ENCODE results near the gene ARHGAP26. TPM values are rescaled to one million over a fixed set of nuclear protein-coding genes. Genes with fewer than 3 reads are reported as not detected.

Gene ARHGAP26
- polyA plus RNA-seq, 6 donors from 2014 or later = 2.4 to 8.7 (median 4.1) TPM

GRCh38 chr5:142866563-142867275 is 96.5 kb downstream of the ARHGAP26 start:
- DNase-seq = peak; percentile 51
- Mint-ChIP-seq H3K36me3 (no peaks in the 10 kb centered on the region), H3K27me3 (peaks cover 0 to 5% (median 0%) of the 10 kb centered on the region in 3 donors), H3K9me3 (no peaks in the 10 kb centered on the region), H3K27ac (peak overlapping the region in 1 of 6 donors; percentile 74), H3K4me3 (no peak overlapping the region), H3K4me1 (peaks cover 6 to 18% (median 13%) of the 10 kb centered on the region in 3 donors)
- ATAC-seq (ENCODE audit: low read depth in 2 of 2) = peak; percentile 72 to 90

GRCh38 chr5:142869886-142870285 is 99.7 kb downstream of the ARHGAP26 start:
- peaks cover 6 to 18% (median 10%) of the 10 kb centered on the region in 3 donors for H3K4me1 Mint-ChIP-seq
- H3K27ac Mint-ChIP-seq = no peak overlapping the region
- H3K27me3 Mint-ChIP-seq = peaks cover 0 to 5% (median 0%) of the 10 kb centered on the region in 3 donors
- no peak for ATAC-seq (ENCODE audit: low read depth in 2 of 2)
- no peaks in the 10 kb centered on the region for H3K36me3 Mint-ChIP-seq
- no peaks in the 10 kb centered on the region for H3K9me3 Mint-ChIP-seq
- H3K4me3 Mint-ChIP-seq = no peak overlapping the region
- no peak for DNase-seq

GRCh38 chr5:142870532-142871362 is 100.6 kb downstream of the ARHGAP26 start:
- no peaks in the 10 kb centered on the region for H3K36me3 Mint-ChIP-seq
- H3K27me3 Mint-ChIP-seq = peaks cover 0 to 5% (median 0%) of the 10 kb centered on the region in 3 donors
- H3K27ac Mint-ChIP-seq = peak overlapping the region in 1 of 6 donors; percentile 47
- no peak for DNase-seq
- peaks cover 6 to 18% (median 10%) of the 10 kb centered on the region in 3 donors for H3K4me1 Mint-ChIP-seq
- no peak overlapping the region for H3K4me3 Mint-ChIP-seq
- H3K9me3 Mint-ChIP-seq = no peaks in the 10 kb centered on the region
- ATAC-seq (ENCODE audit: low read depth in 2 of 2) = no peak

- Mint-ChIP-seq H3K36me3 (no peaks in the 10 kb centered on the region), H3K27ac (no peak overlapping the region), H3K4me1 (peaks cover 6 to 18% (median 10%) of the 10 kb centered on the region in 3 donors), H3K9me3 (no peaks in the 10 kb centered on the region), H3K4me3 (no peak overlapping the region), H3K27me3 (peaks cover 0 to 5% (median 0%) of the 10 kb centered on the region in 3 donors)
- ATAC-seq (ENCODE audit: low read depth in 2 of 2) (no peak), DNase-seq (no peak)
Measured at GRCh38 chr5:142871363-142872193, 101.4 kb downstream of the ARHGAP26 start.

- DNase-seq (no peak), ATAC-seq (ENCODE audit: low read depth in 2 of 2) (no peak)
- Mint-ChIP-seq H3K36me3 (no peaks in the 10 kb centered on the region), H3K27me3 (peaks cover 0 to under 1% (median 0%) of the 10 kb centered on the region in 3 donors), H3K4me3 (peak overlapping the region in 1 of 8 donors; percentile 41), H3K27ac (no peak overlapping the region), H3K9me3 (no peaks in the 10 kb centered on the region), H3K4me1 (peaks cover under 1 to 12% (median 6%) of the 10 kb centered on the region in 3 donors)
Measured at GRCh38 chr5:142872217-142872616, 102.0 kb downstream of the ARHGAP26 start.

- Mint-ChIP-seq H3K9me3 (no peaks in the 10 kb centered on the region), H3K36me3 (no peaks in the 10 kb centered on the region), H3K4me1 (peaks cover 0 to 9% (median 6%) of the 10 kb centered on the region in 3 donors), H3K27me3 (no peaks in the 10 kb centered on the region), H3K27ac (no peak overlapping the region), H3K4me3 (no peak overlapping the region)
- no peak for ATAC-seq (ENCODE audit: low read depth in 2 of 2)
- DNase-seq = no peak
Measured at GRCh38 chr5:142872795-142873194, 102.6 kb downstream of the ARHGAP26 start.

- Mint-ChIP-seq H3K27ac (no peak overlapping the region), H3K4me3 (no peak overlapping the region), H3K9me3 (no peaks in the 10 kb centered on the region), H3K27me3 (no peaks in the 10 kb centered on the region), H3K4me1 (peaks cover 0 to 3% (median 0%) of the 10 kb centered on the region in 3 donors), H3K36me3 (no peaks in the 10 kb centered on the region)
- DNase-seq = no peak
- ATAC-seq (ENCODE audit: low read depth in 2 of 2) = no peak
Measured at GRCh38 chr5:142873831-142874230, 103.7 kb downstream of the ARHGAP26 start.

GRCh38 chr5:142874540-142874939 is 104.4 kb downstream of the ARHGAP26 start:
- Mint-ChIP-seq H3K9me3 (no peaks in the 10 kb centered on the region), H3K4me3 (no peak overlapping the region), H3K36me3 (no peaks in the 10 kb centered on the region), H3K4me1 (peaks cover 0 to 3% (median 0%) of the 10 kb centered on the region in 3 donors), H3K27me3 (no peaks in the 10 kb centered on the region), H3K27ac (no peak overlapping the region)
- ATAC-seq (ENCODE audit: low read depth in 2 of 2) (no peak), DNase-seq (no peak)

- DNase-seq = no peak
- ATAC-seq (ENCODE audit: low read depth in 2 of 2) = no peak
- no peaks in the 10 kb centered on the region for H3K36me3 Mint-ChIP-seq
- no peak overlapping the region for H3K4me3 Mint-ChIP-seq
- no peaks in the 10 kb centered on the region for H3K4me1 Mint-ChIP-seq
- H3K27ac Mint-ChIP-seq = no peak overlapping the region
- no peaks in the 10 kb centered on the region for H3K9me3 Mint-ChIP-seq
- H3K27me3 Mint-ChIP-seq = no peaks in the 10 kb centered on the region
Measured at GRCh38 chr5:142875936-142876335, 105.8 kb downstream of the ARHGAP26 start.

GRCh38 chr5:142876817-142877216 is 106.6 kb downstream of the ARHGAP26 start:
- no peaks in the 10 kb centered on the region for H3K9me3 Mint-ChIP-seq
- peak overlapping the region in 1 of 6 donors; percentile 26 for H3K27ac Mint-ChIP-seq
- H3K4me1 Mint-ChIP-seq = no peaks in the 10 kb centered on the region
- H3K27me3 Mint-ChIP-seq = no peaks in the 10 kb centered on the region
- no peaks in the 10 kb centered on the region for H3K36me3 Mint-ChIP-seq
- ATAC-seq (ENCODE audit: low read depth in 2 of 2) (no peak), DNase-seq (no peak)
- no peak overlapping the region for H3K4me3 Mint-ChIP-seq

GRCh38 chr5:142878111-142878510 is 107.9 kb downstream of the ARHGAP26 start:
- no peak for ATAC-seq (ENCODE audit: low read depth in 2 of 2)
- no peaks in the 10 kb centered on the region for H3K9me3 Mint-ChIP-seq
- DNase-seq = no peak
- no peak overlapping the region for H3K4me3 Mint-ChIP-seq
- H3K36me3 Mint-ChIP-seq = no peaks in the 10 kb centered on the region
- H3K27ac Mint-ChIP-seq = no peak overlapping the region
- peaks cover 0 to 5% (median 0%) of the 10 kb centered on the region in 3 donors for H3K4me1 Mint-ChIP-seq
- H3K27me3 Mint-ChIP-seq = no peaks in the 10 kb centered on the region

- no peak overlapping the region for H3K4me3 Mint-ChIP-seq
- DNase-seq (no peak), ATAC-seq (ENCODE audit: low read depth in 2 of 2) (no peak)
- no peaks in the 10 kb centered on the region for H3K9me3 Mint-ChIP-seq
- H3K27me3 Mint-ChIP-seq = no peaks in the 10 kb centered on the region
- no peak overlapping the region for H3K27ac Mint-ChIP-seq
- H3K4me1 Mint-ChIP-seq = peaks cover 0 to 5% (median 0%) of the 10 kb centered on the region in 3 donors
- no peaks in the 10 kb centered on the region for H3K36me3 Mint-ChIP-seq
Measured at GRCh38 chr5:142878638-142879037, 108.5 kb downstream of the ARHGAP26 start.

Measured in naive B cell (primary cell).